CD14-positive monocyte (primary cell): ENCODE measurements around the gene IL18R1. TPM values are rescaled to one million over a fixed set of nuclear protein-coding genes. Genes with fewer than 3 reads are reported as not detected.

Source experiments
- DNase-seq, 3 donors: peaks; one replicate each; pipeline ENCODE4 v3.0.0-alpha.2; 2011 to 2022
- H2AFZ ChIP-seq: 2 replicates; pipeline ENCODE4 v1.6.0; 2012; ENCODE audit warnings: mild to moderate bottlenecking, low read depth, low read length, inconsistent platforms; ENCODE audit not compliant: insufficient read depth, poor library complexity, severe bottlenecking
- H3K27ac ChIP-seq, 2 donors: 1 replicate in 1 of 2; 2 replicates in 1 of 2; pipeline ENCODE4 v1.5.1; 2012 to 2013; ENCODE audit warnings: low read length in 2 of 2, control low read depth in 1 of 2, inconsistent platforms in 1 of 2, low read depth in 1 of 2, mild to moderate bottlenecking in 1 of 2
- H3K27me3 ChIP-seq, 2 donors: one replicate each; pipeline versions ENCODE4 v1.6.0 to v1.6.1; 2011 to 2013; ENCODE audit warnings: low read length in 2 of 2; ENCODE audit not compliant: control insufficient read depth in 2 of 2, insufficient read depth in 2 of 2
- H3K36me3 ChIP-seq, 2 donors: replicated peaks in 1 of 2; 1 replicate in 1 of 2; 2 replicates in 1 of 2; pipeline versions ENCODE4 v1.5.1 to v1.6.1; 2012 to 2013; ENCODE audit warnings: low read length in 2 of 2, control low read depth in 1 of 2, inconsistent platforms in 1 of 2, mild to moderate bottlenecking in 1 of 2; ENCODE audit not compliant: insufficient read depth in 2 of 2, control insufficient read depth in 1 of 2
- H3K4me1 ChIP-seq, 2 donors: 1 replicate in 1 of 2; 2 replicates in 1 of 2; pipeline versions ENCODE4 v1.5.1 to v1.6.1; 2012 to 2013; ENCODE audit warnings: low read length in 2 of 2, control low read depth in 1 of 2, inconsistent platforms in 1 of 2, mild to moderate bottlenecking in 1 of 2, moderate library complexity in 1 of 2; ENCODE audit not compliant: insufficient read depth in 2 of 2, control insufficient read depth in 1 of 2
- H3K4me2 ChIP-seq: replicated peaks from 2 replicates; pipeline ENCODE3; 2012; ENCODE audit warnings: low read length, moderate library complexity, mild to moderate bottlenecking; ENCODE audit not compliant: poor library complexity, severe bottlenecking; ENCODE audit errors: extremely low read depth
- H3K4me3 ChIP-seq, 3 experiments: fragments of 200-600 bp in 1 of 3; sonication (generic) in 1 of 3; replicated peaks in 1 of 3; 1 replicate in 2 of 3; 2 replicates in 1 of 3; pipeline ENCODE4 v1.5.1; 2011 to 2013; ENCODE audit warnings: low read length in 3 of 3, mild to moderate bottlenecking in 3 of 3, control low read depth in 2 of 3, low read depth in 2 of 3, inconsistent platforms in 1 of 3, moderate library complexity in 1 of 3
- H3K79me2 ChIP-seq: 2 replicates; pipeline ENCODE4 v1.6.0; 2012; ENCODE audit warnings: mild to moderate bottlenecking, control low read depth, inconsistent platforms, low read length, moderate library complexity; ENCODE audit not compliant: insufficient read depth
- H3K9ac ChIP-seq: 2 replicates; pipeline ENCODE4 v1.6.0; 2017; ENCODE audit warnings: low read length, mild to moderate bottlenecking; ENCODE audit not compliant: insufficient read depth, poor library complexity, severe bottlenecking
- H3K9me3 ChIP-seq, 2 donors: replicated peaks in 1 of 2; 1 replicate in 1 of 2; 2 replicates in 1 of 2; pipeline versions ENCODE4 v1.5.1 to v1.6.1; 2012 to 2013; ENCODE audit warnings: low read length in 2 of 2, control low read depth in 1 of 2; ENCODE audit not compliant: control insufficient read depth in 1 of 2, insufficient read depth in 1 of 2
- H4K20me1 ChIP-seq: 2 replicates; pipeline ENCODE4 v1.6.0; 2012; ENCODE audit warnings: mild to moderate bottlenecking, low read length, control low read depth, moderate library complexity; ENCODE audit not compliant: insufficient read depth
- H3K27ac Mint-ChIP-seq, 7 donors: one replicate each; pipeline ENCODE4 v1.8.0; 2020; ENCODE audit warnings: mild to moderate bottlenecking in 7 of 7, mixed read lengths in 7 of 7, moderate library complexity in 6 of 7, inconsistent platforms in 2 of 7
- H3K27me3 Mint-ChIP-seq, 3 donors: one replicate each; pipeline ENCODE4 v1.8.0; 2021 to 2022; ENCODE audit warnings: low read depth in 3 of 3, mild to moderate bottlenecking in 3 of 3, mixed read lengths in 3 of 3, moderate library complexity in 3 of 3, inconsistent platforms in 1 of 3
- H3K36me3 Mint-ChIP-seq, 2 donors: one replicate each; pipeline ENCODE4 v1.8.0; 2020; ENCODE audit warnings: mixed read lengths in 2 of 2, inconsistent platforms in 1 of 2, mild to moderate bottlenecking in 1 of 2
- H3K4me1 Mint-ChIP-seq: one replicate; pipeline ENCODE4 v1.8.0; 2020; ENCODE audit warnings: mild to moderate bottlenecking, mixed read lengths
- H3K4me3 Mint-ChIP-seq, 2 donors: one replicate each; pipeline ENCODE4 v1.8.0; 2020; ENCODE audit warnings: mild to moderate bottlenecking in 2 of 2, mixed read lengths in 2 of 2, moderate library complexity in 1 of 2
- H3K9me3 Mint-ChIP-seq, 7 donors: one replicate each; pipeline ENCODE4 v1.8.0; 2020 to 2022; ENCODE audit warnings: mixed read lengths in 7 of 7, mild to moderate bottlenecking in 6 of 7, moderate library complexity in 6 of 7, inconsistent platforms in 2 of 7
- CTCF ChIP-seq: fragments of 200-600 bp; IDR thresholded peaks from one replicate; pipeline ENCODE4 v1.8.0; 2022; ENCODE audit warnings: antibody characterized with exemption, mild to moderate bottlenecking
- WGBS: methylation state at CpG from one replicate; pipeline ENCODE4 v1.1.5; 2013; ENCODE audit warnings: missing lambda C conversion rate; ENCODE audit not compliant: insufficient coverage; 5-methylcytosine and 5-hydroxymethylcytosine counted together
- intact Hi-C, 2 donors: fragments of 100-400 bp; cut with micrococcal nuclease; formaldehyde crosslinking; loops; one replicate each; pipeline versions ENCODE4 v1.15.0 to v1.15.1; 2023
- polyA plus RNA-seq, 3 donors: library from polyadenylated mRNA; depleted of rRNA in 1 of 3; unstranded in 2 of 3; stranded (reverse) in 1 of 3; fragments of 300-500 nt in 2 of 3; fragments of >200 nt in 1 of 3; fragmentation: Illumina TruSeq in 2 of 3; gene quantifications; 1 replicate in 2 of 3; 2 replicates in 1 of 3; pipeline ENCODE4 v1.2.3, GENCODE V29; 2012 to 2021

IL18R1 gene
- polyA plus RNA-seq, 3 donors, result 0.03 to 0.15 (median 0.11) TPM

GRCh38 chr2:102437122-102437521 is 81.5 kb downstream of the IL18R1 start:
- Histone ChIP-seq H3K9ac (no peak overlapping the region), H3K79me2 (no peaks in the 10 kb centered on the region), H3K27ac (no peak overlapping the region), H3K4me2 (no peak overlapping the region), H2AFZ (no peak overlapping the region), H3K36me3 (no peaks in the 10 kb centered on the region), H4K20me1 (no peaks in the 10 kb centered on the region), H3K4me1 (peaks cover 12 to 13% of the 10 kb centered on the region in 2 donors), H3K27me3 (no peaks in the 10 kb centered on the region), H3K4me3 (no peak overlapping the region), H3K9me3 (no peaks in the 10 kb centered on the region)
- intact Hi-C loops, result no loop called here
- H3K36me3 Mint-ChIP-seq, result no peaks in the 10 kb centered on the region
- no peak for TF ChIP-seq CTCF
- no peak for DNase-seq
- H3K4me1 Mint-ChIP-seq, result peaks cover 16% of the 10 kb centered on the region
- peaks cover 0 to 2% (median 0%) of the 10 kb centered on the region in 7 donors for H3K9me3 Mint-ChIP-seq
- WGBS, result 100% methylated on average over 4 of the region's 4 CpGs
- H3K4me3 Mint-ChIP-seq, result no peak overlapping the region
- H3K27ac Mint-ChIP-seq, result no peak overlapping the region
- no peaks in the 10 kb centered on the region for H3K27me3 Mint-ChIP-seq

- Histone ChIP-seq H3K79me2 (no peaks in the 10 kb centered on the region), H3K36me3 (no peaks in the 10 kb centered on the region), H3K4me2 (no peak overlapping the region), H3K9ac (no peak overlapping the region), H3K9me3 (no peaks in the 10 kb centered on the region), H3K4me1 (peaks cover 15 to 16% of the 10 kb centered on the region in 2 donors), H3K27me3 (no peaks in the 10 kb centered on the region), H3K27ac (no peak overlapping the region), H4K20me1 (no peaks in the 10 kb centered on the region), H2AFZ (no peak overlapping the region), H3K4me3 (no peak overlapping the region)
- Mint-ChIP-seq H3K27ac (no peak overlapping the region), H3K4me1 (peaks cover 20% of the 10 kb centered on the region), H3K36me3 (no peaks in the 10 kb centered on the region), H3K4me3 (no peak overlapping the region), H3K9me3 (no peaks in the 10 kb centered on the region), H3K27me3 (no peaks in the 10 kb centered on the region)
- no CpG with 5 or more reads among the region's 3 CpGs for WGBS
- DNase-seq, result no peak
- intact Hi-C loops, result no loop called here
- no peak for TF ChIP-seq CTCF
These were observed 82.5 kb downstream of the IL18R1 start for GRCh38 chr2:102438111-102438510.
